Measurements from ENCODE around the gene MT1M. TPM values are rescaled to one million over a fixed set of nuclear protein-coding genes. Genes with fewer than 3 reads are reported as not detected.
"Not testable (repeated sequence)": the region's sequence is repeated elsewhere in the genome, so short reads cannot be mapped to it uniquely, and the experiment has no call there.

The MT1M gene
- 3.4 and 10.3 TPM in 2 replicates for total RNA-seq (ENCODE audit: low replicate concordance)

GRCh38 chr16:56632156-56632847, at the start of gene MT1M:
MT1M (plus strand) TSS chr16:56632659; CDS start chr16:56632732, 73 bp downstream.
- TF ChIP-seq CTCF (IDR thresholded peaks at IDR 0.05; ENCODE audit: insufficient read depth, low read length), result no peak
- peak within 1 kb of the TSS; percentile 51 for H3K4me3 ChIP-seq (ENCODE audit: low read depth, low read length)
- no peak for DNase-seq (ENCODE audit: low read depth)

GRCh38 chr16:56582911-56583310, 49.5 kb upstream of the MT1M start:
- not testable (repeated sequence) for H3K4me3 ChIP-seq (ENCODE audit: low read depth, low read length); DNase-seq (ENCODE audit: low read depth)

GRCh38 chr16:56583351-56584168, 48.9 kb upstream of the MT1M start:
- H3K4me3 ChIP-seq (ENCODE audit: low read depth, low read length), result no peak overlapping the region
- no peak for TF ChIP-seq CTCF (IDR thresholded peaks at IDR 0.05; ENCODE audit: insufficient read depth, low read length)

GRCh38 chr16:56584276-56584675, 48.2 kb upstream of the MT1M start:
- H3K4me3 ChIP-seq (ENCODE audit: low read depth, low read length), result no peak overlapping the region
- no peak for DNase-seq (ENCODE audit: low read depth)
- no peak for TF ChIP-seq CTCF (IDR thresholded peaks at IDR 0.05; ENCODE audit: insufficient read depth, low read length)

More at GRCh38 chr16:56583351-56584168, 48.9 kb upstream of the MT1M start:
- DNase-seq (ENCODE audit: low read depth), result no peak

DNA sequence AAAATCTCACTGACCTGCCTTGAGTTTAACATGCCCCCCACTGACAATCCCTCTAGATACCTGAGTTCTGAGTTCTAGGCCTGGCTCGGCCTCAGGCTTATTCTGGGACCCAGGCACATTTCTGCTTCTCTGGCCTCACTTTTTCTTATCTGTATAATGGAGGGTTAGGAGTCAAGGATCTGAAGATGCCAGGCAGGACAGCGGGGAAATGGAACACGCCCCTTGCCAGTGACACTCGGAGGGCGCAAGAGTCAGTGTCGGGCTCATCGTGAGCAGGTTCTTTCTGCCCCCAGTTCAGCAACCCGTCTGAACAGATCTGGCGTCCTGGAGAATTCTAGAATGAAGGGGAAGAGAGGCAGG, 43.7 kb upstream of the MT1M start:
- no peak for TF ChIP-seq CTCF (IDR thresholded peaks at IDR 0.05; ENCODE audit: insufficient read depth, low read length)
- DNase-seq (ENCODE audit: low read depth), result no peak
- H3K4me3 ChIP-seq (ENCODE audit: low read depth, low read length), result peak overlapping the region; percentile 50

DNA sequence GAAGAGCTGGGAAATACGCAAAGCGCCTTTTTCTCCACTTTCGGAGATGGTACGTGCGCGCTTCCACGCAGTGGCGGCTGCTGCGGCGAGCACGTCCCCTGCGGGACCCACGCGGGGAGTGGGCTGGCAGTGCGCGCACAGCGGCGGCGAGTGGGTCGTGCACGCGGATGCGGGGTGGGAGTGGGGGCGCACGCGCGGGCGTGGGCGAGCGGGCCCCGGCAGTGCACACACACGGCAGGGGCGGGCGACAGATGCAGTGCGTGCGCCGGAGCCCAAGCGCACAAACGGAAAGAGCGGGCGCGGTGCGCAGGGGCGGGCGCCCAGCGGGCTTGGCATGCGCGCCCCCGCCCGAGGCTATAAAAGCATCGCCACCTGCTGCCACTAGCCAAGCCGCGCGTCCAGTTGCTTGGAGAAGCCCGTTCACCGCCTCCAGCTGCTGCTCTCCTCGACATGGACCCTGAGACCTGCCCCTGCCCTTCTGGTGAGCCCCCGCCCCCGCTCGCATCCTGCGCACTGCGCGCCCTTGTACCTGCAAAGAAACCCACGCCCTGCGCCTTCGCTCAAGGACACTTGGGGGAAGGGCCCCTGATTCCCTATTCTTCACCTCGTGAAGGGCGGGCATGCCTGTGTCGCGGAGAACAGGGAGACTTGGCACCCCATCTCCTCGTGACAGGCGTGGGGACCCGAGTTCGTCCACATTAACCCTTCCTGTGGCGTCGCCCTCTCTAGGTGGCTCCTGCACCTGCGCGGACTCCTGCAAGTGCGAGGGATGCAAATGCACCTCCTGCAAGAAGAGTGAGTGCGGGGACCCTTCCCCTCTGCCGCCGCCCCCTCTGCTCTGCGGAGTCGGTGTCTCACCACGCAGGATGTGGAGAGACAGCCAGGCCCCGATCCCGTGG, 43.1 kb upstream of the MT1M start, which contains the start of gene MT3:
Gene MT3 (plus strand): TSS at position 388 of the 899 bp plus-strand sequence. CDS start 63 bp downstream, at position 451.
- peak within 1 kb of the TSS; percentile 50 for H3K4me3 ChIP-seq (ENCODE audit: low read depth, low read length)
- no peak for TF ChIP-seq CTCF (IDR thresholded peaks at IDR 0.05; ENCODE audit: insufficient read depth, low read length)
- no peak for DNase-seq (ENCODE audit: low read depth)

Data from fibroblast of the aortic adventitia (primary cell).